ENCODE data around the gene NUMA1.
A peak's percentile ranks its signal among the peaks of the same experiment; 100 is the strongest.

Gene NUMA1

DNA sequence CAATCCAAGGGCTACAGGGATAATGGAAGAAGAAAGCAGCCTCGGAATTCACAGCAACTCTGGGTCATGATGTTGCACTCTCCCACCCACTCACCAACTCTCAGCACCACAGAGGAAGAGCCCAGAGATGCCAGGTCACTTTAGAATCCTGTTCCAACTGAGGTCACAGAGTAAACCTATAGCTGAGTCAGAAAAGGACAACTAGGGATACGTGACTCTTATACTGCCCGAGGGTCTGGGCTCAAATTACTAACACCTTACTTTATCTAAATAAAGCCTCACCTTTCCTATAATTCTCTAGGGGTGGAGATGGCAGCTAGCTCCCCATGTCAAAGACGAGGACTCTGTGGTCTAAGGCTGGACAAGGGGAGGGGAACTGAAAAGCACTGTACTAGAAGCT is 57.0 kb downstream of the NUMA1 start:
- no peak for DNase-seq (ENCODE audit: low read depth)

DNA sequence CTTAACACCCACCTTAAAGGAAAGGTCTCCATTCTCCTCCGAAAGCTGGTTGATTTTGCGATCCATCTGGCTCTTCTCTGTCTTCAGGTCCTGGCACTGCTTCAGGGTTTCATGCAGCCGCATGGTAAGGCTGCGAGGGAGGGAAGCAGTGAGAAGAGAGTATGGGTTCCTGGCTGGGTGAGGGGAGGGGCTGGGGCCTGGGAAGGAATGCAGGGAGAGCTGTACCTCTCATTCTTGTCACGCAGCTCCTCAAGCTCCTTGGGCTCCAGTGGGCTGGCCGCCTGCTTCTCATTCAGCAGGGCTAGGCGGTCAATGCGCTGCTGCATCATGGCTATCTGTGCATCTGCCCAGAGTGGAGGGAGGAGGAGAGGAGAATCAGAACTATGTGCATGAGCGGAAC is 62.2 kb downstream of the NUMA1 start:
- DNase-seq (ENCODE audit: low read depth) = no peak

DNA sequence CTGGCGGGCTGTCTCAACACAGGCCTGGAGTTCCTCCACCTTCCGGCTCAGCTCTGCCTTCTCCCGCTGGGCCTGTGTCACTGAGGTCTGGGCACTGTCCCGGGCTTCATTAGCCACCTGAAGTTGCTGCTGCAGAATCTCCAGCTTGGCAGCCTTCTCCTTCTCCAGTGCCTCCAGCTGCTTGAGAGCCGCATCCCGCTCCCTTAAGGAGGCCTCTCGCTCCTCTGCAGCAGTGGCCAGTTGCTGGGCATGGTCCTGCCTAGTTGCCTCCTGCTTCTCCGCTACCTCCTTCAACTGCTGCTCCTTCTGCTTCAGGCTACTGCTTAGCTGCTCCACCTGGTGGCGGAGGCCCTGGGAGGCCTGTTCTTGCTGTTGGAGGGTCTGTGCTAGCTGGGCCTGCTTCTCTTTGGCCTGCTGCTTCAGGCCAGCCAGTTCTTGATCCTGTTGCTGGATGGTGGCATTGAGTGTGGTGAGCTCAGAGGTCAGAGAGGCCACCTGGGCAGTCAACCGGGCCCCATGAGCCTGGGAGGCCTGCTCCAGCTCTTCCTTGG is 64.8 kb downstream of the NUMA1 start:
- DNase-seq (ENCODE audit: low read depth) = peak; percentile 38

DNA sequence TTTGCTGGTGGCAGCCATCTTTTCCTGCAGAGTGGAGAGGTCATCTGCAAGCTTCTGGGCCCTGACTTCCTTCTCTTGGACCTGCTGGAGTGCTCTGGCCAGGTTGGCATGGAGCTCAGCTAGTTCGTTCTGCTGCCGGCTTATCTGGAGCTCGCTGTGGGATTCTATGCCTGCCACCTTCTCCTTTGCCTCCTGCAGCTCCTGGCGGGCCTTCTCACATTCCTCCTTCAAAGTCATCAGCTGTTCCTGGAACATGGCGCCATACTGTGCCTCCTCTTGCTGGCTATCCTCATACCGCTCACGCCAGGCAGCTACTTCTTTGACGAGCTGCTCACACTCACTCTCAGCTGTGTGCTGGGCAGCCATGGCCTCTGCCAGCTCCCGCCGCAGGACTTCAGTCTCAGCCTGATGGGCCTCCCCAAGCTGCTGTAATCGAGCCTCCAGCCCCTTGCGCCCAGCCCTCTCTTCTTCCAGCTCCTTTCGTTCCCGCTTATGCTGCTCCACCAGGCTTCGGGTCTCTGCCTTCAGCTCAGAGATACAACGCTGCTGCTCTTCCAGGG is 65.5 kb downstream of the NUMA1 start:
- DNase-seq (ENCODE audit: low read depth) = no peak

DNA sequence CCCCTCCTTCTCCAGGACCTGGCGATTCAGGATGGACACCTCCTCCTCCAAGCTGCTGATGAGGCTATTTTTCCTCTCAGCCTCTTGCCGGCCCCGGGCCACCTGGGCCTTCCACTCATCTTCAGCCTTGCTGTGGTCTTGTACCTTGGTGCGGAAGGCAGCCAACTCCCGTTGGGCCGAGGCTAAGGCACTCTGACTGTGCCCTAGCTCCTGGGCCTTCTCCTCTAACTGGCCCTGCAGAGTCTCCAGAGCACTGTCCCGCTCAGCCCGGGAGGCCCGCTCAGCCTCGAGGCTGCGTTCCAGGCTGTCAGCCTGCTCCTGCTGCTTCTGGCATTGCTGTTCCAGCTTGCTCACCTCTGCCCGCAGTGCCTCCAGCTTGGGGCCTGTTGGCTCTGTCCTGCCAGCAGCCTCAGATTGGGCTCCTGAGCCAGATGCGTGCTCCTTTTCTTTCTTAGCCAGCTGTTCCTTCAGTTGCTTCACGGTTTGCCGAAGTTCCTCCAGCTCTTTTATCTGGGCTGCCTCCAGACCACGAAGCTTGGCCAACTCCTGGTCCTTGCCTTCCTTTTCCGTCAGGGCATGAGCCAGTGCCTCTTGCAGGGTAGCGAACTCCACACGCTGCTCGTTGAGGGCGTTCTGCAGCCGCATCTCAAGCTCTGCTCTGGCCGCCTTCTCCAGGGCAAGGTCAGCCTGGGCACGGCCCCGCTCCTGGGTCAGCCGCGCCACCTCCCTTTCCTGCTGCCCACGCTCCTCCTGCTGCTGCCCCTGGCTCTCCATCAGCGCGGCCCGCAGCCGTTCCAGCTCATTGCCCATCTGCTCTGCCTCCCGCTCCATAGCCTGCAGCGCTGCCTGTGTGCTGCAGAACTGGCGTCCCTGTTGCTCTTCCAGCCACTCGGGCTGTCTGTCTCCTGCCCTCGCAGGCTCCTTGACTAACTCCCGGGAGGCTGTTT is 66.3 kb downstream of the NUMA1 start:
- peak; percentile 46 for DNase-seq (ENCODE audit: low read depth)

DNA sequence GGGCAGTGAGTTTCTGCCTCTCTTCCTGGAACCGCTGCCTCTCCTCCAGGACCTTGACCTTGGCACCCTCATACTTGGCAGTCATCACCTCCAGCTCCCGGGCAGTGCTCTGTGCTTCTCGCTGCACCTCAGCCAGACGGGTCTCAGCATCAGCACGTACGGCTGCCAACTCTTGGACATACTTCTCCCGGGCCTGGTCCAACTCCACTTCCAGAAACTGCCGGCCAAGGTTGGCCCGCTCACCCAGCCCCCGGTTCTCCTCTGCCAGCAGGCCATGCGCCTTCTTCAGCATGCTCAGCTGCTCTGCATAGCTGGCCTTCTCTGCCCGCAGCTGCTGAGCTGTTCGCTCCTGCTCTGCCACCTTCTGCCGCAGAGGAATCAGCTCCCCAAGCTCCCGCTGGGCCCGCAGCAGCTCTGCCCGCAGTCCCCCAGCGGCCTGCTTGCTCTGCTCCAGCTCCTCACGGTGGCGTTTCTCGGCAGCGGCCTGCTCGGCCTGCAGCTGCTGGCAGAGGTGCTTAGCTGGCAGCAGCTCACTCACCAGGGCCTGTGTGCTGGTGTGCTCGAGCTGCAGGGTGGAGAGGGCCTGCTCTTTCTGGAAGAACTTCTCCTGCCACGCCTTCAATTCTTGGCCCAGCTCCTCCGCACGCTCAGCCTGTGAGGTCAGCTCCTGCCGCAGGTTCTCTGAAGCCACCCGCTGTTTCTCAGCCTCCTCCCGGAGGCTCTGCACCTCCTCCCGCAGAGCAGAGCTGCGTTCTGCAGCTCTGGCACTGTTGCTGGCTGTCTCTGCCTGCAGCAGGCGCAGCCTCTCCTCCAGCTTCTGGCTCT is 67.2 kb downstream of the NUMA1 start:
- peak; percentile 74 for DNase-seq (ENCODE audit: low read depth)

DNA sequence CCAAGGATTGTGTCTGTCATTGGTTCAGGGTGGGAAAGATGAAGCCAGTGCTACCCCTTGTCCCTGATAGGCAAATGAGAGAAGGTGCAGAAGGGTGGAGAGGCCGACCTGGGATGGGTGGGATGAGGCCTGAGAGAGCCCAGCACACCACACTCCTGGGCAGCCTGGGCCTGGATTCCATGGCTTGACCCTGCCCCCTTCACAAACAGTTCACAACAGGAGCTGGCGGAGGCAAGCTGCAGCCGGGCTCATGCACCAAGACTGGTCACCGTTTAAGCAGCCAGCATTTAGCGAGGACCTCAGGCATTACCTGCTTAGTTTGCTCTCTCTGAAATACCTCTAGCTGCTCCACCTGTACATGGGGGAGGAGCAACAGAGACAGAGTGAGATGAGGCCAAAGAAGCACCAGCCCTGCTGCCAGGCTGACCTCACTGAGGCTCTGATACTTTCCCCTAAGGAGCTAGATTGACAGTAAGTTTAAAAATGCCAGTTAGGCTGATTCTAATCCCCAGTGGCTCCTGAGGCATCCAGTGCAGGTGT is 68.2 kb downstream of the NUMA1 start:
- no peak for DNase-seq (ENCODE audit: low read depth)

DNA sequence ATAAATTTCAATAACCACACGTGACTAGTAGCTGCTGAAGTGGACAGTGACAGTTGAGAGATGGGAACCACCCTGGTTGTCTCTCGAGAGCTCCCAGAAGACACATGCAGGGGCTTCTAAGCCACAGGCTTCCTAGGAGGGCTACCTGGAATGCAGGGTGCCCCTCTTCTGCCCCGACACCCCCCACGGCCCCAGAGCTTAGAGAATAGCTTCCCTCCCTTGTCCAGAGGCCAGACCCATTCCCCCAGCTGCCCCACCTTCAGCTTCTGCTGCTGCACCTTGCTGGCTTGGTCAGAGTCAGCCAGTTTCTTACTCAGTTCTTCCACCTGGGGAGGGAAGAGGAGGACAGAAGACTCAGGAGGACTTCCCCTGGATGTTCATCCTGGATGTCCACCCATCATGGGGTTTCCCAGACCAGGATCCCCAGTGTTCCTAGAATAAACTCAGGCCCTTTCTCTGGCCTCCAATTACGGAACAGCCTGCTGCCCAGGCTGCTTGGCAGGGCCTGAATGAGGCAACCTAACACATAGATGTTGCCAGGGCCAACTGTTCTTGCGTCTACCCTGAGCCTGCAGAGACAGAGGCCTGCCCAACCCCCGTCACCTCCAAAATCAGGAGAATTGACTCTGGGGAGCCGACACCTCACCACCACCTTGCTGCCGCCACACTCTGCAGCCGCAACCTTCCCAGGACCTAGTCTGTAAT is 69.7 kb downstream of the NUMA1 start:
- no peak for DNase-seq (ENCODE audit: low read depth)

DNA sequence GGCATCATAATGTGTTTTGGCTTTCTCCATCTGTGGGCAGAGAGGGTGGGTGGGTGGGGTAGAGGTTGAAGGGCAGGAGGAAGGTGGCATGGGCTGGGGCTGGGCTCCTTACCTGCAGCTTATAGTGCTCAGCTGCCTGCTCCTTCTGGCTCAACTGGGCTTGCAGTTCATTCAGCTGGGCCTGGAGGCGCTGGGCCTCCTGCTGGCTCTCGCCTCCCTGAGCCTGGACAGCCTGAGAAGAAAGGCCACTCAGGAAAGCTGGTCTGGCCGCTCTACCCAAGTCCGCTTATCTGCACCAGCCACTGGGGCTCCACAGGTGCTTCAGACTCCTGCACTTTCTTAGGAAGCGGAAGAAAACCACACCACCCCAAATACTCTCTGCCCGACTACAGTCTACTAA is 71.2 kb downstream of the NUMA1 start:
- DNase-seq (ENCODE audit: low read depth) = no peak

DNA sequence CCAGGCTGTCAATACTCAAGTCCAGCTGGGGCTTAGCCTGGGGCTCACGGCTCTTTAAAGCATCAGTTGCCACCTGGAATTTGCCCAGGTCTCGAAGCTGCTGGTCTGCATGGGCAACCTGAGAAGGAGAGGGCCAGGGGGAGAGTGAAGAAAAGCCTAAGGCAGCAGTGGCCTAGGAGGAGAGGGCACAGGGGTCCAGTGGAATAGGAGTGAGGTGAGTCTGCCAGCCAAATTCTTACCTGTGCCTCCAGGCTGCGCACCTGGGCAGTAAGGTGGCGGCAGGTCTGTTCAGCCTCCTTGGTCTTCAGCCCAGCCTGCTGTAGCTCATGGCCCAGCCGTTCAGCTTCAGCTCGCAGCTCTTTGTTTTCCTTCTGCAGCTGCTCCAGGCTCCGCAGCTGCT is 71.6 kb downstream of the NUMA1 start:
- DNase-seq (ENCODE audit: low read depth) = no peak

DNA sequence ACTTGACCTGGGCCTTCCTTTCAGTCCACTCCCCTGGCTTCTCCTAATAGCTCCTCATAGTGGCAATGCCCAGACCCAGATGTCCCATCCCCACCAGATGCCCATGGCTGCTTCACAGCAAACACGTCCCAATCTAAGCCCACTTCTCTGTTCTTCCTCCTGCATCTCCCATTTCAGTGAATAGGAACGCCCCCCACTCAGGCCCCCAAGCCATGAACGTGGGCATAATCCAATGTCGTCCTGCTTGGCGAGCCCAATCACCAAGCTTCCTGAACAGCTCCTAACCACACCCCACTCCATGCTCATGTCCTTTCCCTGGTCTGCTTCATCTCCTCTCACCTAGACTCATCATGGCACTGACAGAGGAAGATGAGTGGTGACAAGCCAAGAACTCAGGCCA is 72.8 kb downstream of the NUMA1 start:
- no peak for DNase-seq (ENCODE audit: low read depth)

DNA sequence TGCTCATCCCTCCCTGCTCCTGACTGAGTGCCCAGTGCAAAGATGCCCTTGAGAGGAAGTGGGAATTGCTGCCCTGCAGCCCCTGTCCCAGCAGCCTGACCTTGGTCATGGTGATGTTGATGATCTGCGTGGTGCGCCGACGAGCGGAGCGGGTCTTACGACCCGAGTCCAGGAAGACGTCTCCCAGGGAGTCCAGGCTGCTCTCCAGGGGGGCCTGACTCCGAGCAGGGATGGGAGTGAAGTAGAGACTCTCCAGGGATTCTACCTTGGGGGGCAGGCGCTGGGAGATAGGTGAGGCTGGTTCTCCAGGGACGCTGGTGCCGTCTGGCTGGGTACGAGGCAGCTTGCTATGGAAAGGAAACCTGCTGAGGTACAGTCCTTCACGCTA is 73.3 kb downstream of the NUMA1 start:
- no peak for DNase-seq (ENCODE audit: low read depth)

DNA sequence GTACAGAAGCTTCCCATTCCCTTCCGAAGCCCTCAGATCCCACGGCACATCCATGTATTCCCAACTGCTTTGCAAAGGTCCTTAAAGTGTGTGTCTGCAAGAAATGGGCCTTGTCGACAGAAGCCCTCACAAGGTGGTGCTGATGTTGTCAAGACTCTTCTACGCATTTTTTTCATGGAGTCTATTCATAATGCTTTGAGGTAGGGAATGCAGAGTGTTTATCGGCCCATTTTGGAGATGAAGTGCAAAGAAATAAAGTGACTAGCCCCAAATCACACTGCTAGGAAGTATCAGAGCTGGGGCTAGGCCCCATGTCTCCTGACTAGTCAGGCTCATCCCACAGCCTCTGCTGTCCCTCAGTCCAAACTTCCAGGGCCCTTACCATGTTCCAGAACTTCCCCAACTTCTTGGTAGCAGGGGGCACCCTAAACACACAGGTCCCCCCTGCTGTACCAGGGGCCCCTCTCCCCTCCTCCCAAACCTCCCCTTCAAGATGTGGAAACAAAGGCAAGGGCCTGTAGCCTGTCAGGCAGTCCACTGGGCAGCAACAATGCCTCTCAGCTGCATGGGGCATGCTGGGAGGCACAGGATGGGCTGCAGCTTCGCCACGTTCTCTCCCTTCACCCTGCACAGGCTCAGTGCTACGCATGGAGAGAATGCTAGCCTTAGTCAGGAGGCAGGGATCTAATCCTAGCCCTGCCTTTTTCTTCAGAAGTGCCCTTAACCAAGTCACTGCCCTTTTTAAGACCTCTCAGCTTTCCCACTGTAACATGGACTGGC is 73.8 kb downstream of the NUMA1 start:
- no peak for DNase-seq (ENCODE audit: low read depth)

DNA sequence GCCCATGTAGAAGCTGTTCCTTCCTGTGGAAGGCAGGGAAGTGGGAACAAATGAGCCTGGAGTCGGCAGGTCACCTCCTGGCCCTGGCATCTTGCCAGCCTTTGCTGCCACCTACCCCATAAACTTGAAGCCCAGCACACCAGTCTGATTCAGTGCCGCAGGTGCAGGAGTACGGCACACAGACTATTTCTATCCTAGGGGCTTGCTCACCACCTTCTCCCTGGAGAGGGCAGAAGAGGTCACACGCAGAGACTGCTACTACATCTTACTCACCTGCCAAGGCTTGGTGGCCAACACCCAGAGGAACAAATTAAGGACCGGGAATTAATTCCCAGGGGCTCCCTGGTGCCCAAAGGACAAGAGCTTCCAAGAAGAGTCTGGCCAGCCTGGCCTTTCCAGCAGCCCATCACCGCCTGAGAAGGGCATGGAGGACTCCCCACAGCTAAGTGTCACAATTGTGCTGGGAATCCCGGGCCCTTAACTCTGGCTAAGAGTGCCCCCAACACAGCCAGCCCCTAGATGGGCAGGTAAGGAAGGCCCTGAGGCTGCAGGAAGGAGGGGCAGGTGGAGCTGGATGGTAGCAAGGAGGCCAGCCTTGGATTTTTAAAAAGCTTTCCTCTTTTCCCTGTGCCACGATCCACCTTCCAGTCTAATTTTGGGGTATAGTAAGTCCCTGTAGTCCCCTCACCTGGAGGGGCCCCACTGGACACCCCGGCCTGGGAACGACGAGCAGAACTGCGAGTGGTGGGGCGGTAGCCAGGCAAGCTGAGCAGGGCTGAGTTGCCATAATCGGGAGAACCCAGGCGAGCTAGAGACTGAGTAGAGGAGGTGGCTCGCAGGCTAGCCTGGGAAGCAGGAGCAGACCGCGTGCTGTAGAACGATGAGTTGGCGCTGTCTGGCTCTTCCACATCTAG is 74.7 kb downstream of the NUMA1 start:
- DNase-seq (ENCODE audit: low read depth) = no peak

DNA sequence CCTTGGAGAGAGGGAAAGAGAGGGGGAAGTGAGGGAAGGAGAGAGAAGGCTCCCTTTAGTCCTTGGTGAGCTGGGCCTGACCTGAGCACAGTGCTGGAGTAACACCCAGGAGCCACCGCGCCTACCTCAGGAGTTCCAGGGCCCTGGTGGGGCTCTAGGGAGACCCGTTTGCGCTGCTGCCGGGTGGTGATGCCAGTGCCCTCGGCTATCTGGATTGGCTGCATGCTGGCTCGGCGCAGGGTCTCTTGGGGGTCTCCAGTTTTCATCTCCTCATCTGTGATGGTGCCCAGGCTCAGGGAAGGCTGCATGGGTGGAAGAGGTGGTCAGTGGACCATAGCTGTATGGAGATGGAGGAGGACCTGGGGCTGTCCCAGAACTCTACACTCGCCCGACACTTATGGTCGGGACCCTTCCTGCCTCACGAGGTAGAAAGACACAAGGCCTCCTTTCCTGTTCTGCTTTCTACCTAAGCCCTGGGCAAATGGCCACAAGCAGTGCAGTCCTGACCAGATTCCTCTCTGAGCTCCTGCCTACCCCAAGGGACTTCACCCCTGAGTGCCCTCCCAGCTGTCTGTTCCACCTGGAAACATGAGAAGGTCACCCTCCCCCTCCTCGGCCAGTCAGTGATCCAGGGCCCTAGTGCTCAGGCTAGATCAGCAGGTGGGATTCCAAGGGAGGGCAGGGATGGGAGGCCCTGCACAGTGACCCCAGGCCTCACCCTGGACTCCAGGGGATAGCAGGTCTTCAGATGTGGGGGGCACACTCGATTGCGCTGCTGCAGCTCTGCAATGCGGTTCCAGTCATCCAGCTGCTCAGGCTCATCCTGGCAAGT is 75.6 kb downstream of the NUMA1 start:
- no peak for DNase-seq (ENCODE audit: low read depth)

DNA sequence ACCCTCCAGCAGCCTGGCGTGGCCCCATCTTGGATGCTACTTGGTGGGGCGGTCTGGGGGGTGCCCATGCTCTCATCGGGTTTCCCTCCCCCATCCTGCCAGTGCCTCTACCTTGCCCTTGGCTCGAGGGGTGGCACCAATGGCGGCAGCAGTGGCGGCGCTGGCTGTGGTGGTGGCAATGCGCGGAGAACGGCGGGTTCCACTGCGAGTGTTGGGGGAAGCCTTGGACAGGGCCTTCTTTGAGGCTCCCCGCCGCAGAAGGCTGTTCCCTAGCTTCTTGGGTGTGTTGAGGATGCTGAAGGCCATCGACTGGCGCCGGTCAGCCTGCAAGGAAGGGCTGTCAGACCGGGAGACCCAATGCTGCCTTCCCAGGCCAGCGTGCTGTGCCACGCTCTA is 76.6 kb downstream of the NUMA1 start:
- no peak for DNase-seq (ENCODE audit: low read depth)

DNA sequence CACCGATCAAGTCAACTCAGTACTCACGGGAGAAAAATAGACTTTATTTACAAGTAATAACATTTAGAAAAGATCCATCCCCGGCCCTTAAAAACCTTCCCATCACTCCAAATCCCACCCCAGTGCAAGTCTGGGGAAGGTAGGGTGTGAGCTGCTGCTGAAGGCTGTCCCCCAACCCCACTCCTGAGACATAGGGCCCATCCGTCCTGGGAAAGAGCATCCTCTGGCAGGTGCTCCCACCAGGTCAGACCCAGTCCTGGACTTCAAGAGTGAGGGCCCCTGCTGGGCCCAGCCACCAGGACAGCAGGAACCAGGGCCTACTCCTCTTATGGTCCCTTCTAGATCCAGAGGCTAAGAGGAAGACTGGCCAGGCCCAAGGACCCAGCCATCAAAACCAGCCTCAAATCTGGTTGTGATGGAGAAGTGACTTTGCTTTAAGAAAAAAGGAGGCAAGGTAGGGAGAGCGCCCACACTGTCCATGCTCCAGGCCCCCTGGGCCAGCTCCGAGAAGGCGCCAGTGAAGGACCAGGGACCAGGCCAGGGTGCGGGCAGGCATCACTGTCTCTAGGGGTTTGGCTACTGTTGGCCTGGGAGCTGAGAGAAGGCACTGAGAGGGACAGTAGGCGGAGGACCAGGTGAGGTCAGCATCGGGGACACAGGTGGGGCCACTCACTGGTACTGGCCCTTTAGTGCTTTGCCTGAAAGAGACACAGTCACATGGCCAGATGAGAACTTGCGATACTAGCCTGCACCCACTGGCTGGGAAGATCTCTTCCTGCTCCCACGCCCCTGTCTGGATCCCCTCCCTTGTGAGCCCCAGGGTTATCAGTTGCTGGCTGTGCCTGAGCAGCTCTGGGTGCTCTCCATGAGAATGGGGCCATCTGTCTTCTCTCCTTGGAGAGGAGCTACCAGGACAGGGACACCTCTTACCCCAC is 77.2 kb downstream of the NUMA1 start:
- DNase-seq (ENCODE audit: low read depth) = no peak

All from amniotic epithelial cell (primary cell).